Measurements from ENCODE around the gene PHF21A. TPM values are rescaled to one million over a fixed set of nuclear protein-coding genes. Genes with fewer than 3 reads are reported as not detected.

PHF21A gene
- total RNA-seq, 1 experiment from 2014 or later, result 20.5 TPM

DNA sequence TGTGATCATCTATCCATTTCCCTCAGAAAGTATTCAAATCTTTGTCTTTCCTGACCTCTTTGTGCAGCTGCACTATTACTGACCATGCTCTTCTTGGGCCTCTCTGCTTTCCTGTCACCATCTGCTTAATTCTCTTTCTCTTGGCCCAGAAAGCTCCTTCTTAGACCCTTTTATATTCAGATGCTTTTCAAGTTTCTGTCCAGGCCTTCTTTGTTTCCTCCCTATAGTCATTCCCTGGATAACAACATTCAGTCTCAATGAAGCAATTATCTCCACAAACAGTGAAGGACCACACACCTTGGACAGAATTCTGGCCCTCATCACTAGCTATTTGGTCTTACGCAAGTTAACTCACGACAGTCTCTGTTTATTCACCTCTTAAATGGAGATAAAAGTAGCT, 109.1 kb downstream of the PHF21A start:
- no TSS peak for BruUV-seq (replicated peaks)
- Mint-ChIP-seq H3K27ac (ENCODE audit: unreplicated experiment) (no peak overlapping the region), H3K4me3 (ENCODE audit: low read depth, unreplicated experiment) (no peak overlapping the region), H3K36me3 (ENCODE audit: insufficient read depth, unreplicated experiment) (no peaks in the 10 kb centered on the region), H3K4me1 (ENCODE audit: low read depth, unreplicated experiment) (no peaks in the 10 kb centered on the region), H3K27me3 (ENCODE audit: unreplicated experiment) (no peaks in the 10 kb centered on the region), H3K9me3 (ENCODE audit: low read depth, unreplicated experiment) (no peaks in the 10 kb centered on the region)
- DNase-seq, result no peak
- TF ChIP-seq, protein P1, sequence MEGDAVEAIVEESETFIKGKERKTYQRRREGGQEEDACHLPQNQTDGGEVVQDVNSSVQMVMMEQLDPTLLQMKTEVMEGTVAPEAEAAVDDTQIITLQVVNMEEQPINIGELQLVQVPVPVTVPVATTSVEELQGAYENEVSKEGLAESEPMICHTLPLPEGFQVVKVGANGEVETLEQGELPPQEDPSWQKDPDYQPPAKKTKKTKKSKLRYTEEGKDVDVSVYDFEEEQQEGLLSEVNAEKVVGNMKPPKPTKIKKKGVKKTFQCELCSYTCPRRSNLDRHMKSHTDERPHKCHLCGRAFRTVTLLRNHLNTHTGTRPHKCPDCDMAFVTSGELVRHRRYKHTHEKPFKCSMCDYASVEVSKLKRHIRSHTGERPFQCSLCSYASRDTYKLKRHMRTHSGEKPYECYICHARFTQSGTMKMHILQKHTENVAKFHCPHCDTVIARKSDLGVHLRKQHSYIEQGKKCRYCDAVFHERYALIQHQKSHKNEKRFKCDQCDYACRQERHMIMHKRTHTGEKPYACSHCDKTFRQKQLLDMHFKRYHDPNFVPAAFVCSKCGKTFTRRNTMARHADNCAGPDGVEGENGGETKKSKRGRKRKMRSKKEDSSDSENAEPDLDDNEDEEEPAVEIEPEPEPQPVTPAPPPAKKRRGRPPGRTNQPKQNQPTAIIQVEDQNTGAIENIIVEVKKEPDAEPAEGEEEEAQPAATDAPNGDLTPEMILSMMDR (IDR thresholded peaks at IDR 0.05; ENCODE audit: unreplicated experiment), result no peak
- intact Hi-C loops (cut with micrococcal nuclease; ENCODE audit: unreplicated experiment), result no loop called here
- CTCF ChIA-PET, result no interaction called here

GRCh38 chr11:46010100-46010499, 111.2 kb downstream of the PHF21A start:
- Mint-ChIP-seq H3K9me3 (ENCODE audit: low read depth, unreplicated experiment) (no peaks in the 10 kb centered on the region), H3K27me3 (ENCODE audit: unreplicated experiment) (no peaks in the 10 kb centered on the region), H3K4me1 (ENCODE audit: low read depth, unreplicated experiment) (no peaks in the 10 kb centered on the region), H3K4me3 (ENCODE audit: low read depth, unreplicated experiment) (no peak overlapping the region), H3K36me3 (ENCODE audit: insufficient read depth, unreplicated experiment) (no peaks in the 10 kb centered on the region), H3K27ac (ENCODE audit: unreplicated experiment) (no peak overlapping the region)
- BruUV-seq (replicated peaks), result no TSS peak
- CTCF ChIA-PET, result no interaction called here
- TF ChIP-seq, protein P1 (IDR thresholded peaks at IDR 0.05; ENCODE audit: unreplicated experiment), result no peak
- intact Hi-C loops (cut with micrococcal nuclease; ENCODE audit: unreplicated experiment), result no loop called here
- no peak for DNase-seq

GRCh38 chr11:46009647-46010046, 111.6 kb downstream of the PHF21A start:
- TF ChIP-seq, protein P1 (IDR thresholded peaks at IDR 0.05; ENCODE audit: unreplicated experiment), result no peak
- no TSS peak for BruUV-seq (replicated peaks)
- H3K9me3 Mint-ChIP-seq (ENCODE audit: low read depth, unreplicated experiment), result no peaks in the 10 kb centered on the region
- H3K36me3 Mint-ChIP-seq (ENCODE audit: insufficient read depth, unreplicated experiment), result no peaks in the 10 kb centered on the region
- DNase-seq, result no peak
- no peak overlapping the region for H3K27ac Mint-ChIP-seq (ENCODE audit: unreplicated experiment)
- H3K4me1 Mint-ChIP-seq (ENCODE audit: low read depth, unreplicated experiment), result no peaks in the 10 kb centered on the region
- intact Hi-C loops (cut with micrococcal nuclease; ENCODE audit: unreplicated experiment), result no loop called here
- H3K4me3 Mint-ChIP-seq (ENCODE audit: low read depth, unreplicated experiment), result no peak overlapping the region
- no peaks in the 10 kb centered on the region for H3K27me3 Mint-ChIP-seq (ENCODE audit: unreplicated experiment)
- CTCF ChIA-PET, result no interaction called here

DNA sequence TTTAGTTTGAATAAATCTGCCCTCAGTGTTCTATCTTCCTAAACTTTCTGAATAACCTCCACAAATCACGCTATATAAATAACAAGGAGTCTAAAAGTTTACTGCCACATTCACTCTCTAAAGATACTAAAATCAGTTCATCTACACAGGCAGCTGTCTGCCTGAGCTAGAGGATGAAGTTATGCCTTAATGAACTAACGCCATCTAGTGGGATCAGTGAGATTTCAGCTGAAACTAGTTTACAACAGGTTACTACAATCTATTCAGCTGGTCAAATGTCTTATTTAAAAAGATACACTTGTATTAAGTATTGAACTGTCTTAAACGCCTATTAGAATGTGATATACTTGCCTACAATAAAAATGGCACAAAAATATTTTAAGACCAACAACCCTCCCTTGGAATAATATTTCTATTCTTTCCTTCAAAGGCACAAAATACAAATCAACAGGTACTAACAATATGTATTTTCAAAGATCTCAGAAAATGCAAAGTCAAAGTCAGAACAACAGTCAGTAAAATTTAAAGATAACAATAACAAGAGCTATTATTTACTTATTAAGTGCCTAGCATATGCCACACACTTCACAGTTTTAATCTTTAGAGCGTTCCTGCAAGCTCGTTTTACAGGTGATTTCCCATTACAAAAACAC, 114.7 kb downstream of the PHF21A start:
- Mint-ChIP-seq H3K4me3 (ENCODE audit: low read depth, unreplicated experiment) (no peak overlapping the region), H3K27me3 (ENCODE audit: unreplicated experiment) (no peaks in the 10 kb centered on the region), H3K4me1 (ENCODE audit: low read depth, unreplicated experiment) (no peaks in the 10 kb centered on the region), H3K27ac (ENCODE audit: unreplicated experiment) (no peak overlapping the region), H3K36me3 (ENCODE audit: insufficient read depth, unreplicated experiment) (no peaks in the 10 kb centered on the region), H3K9me3 (ENCODE audit: low read depth, unreplicated experiment) (no peaks in the 10 kb centered on the region)
- intact Hi-C loops (cut with micrococcal nuclease; ENCODE audit: unreplicated experiment), result loop anchor here (1.0 to 2.0 kb wide), 3 partner anchors 42 to 163 kb away; no protein-coding TSS in a partner anchor
- CTCF ChIA-PET, result interaction anchor here (0.5 to 1.7 kb wide), 7 partner anchors 11 to 466 kb away, joined by 3 to 23 read pairs (median 4); no protein-coding TSS in a partner anchor
- peak; percentile 37 for DNase-seq
- no TSS peak for BruUV-seq (replicated peaks)
- TF ChIP-seq, protein P1 (IDR thresholded peaks at IDR 0.05; ENCODE audit: unreplicated experiment), result peak; percentile 36

Data from Calu3 (cell line).